ENCODE measurements around the gene SPINT3. TPM values are rescaled to one million over a fixed set of nuclear protein-coding genes. Genes with fewer than 3 reads are reported as not detected.

SPINT3 gene
- total RNA-seq, 2 donors from 2014 or later, result not detected

GRCh38 chr20:45510242-45510862 lies 5.1 kb downstream of the SPINT3 start:
- intact Hi-C loops (cut with DNase I), result no loop called here
- 74 to 80% methylated on average over 5 of the region's 5 CpGs for WGBS, 2 donors
- Histone ChIP-seq H3K36me3 (replicated peaks in 1 of 2; ENCODE audit: insufficient read depth in 1 of 2, low read depth in 2 of 2) (no peaks in the 10 kb centered on the region), H3K4me3 (no peak overlapping the region), H3K27ac (no peak overlapping the region), H3K27me3 (no peaks in the 10 kb centered on the region), H3K4me1 (no peaks in the 10 kb centered on the region), H3K9me3 (no peaks in the 10 kb centered on the region)
- ATAC-seq (no peak), DNase-seq (no peak)
- TF ChIP-seq POLR2A (IDR thresholded peaks at IDR 0.05) (no peak), CTCF (IDR thresholded peaks at IDR 0.05) (no peak)

- WGBS, 2 donors, result 53 to 55% methylated on average over 4 of the region's 4 CpGs
- TF ChIP-seq CTCF (IDR thresholded peaks at IDR 0.05), result no peak
- no peak for TF ChIP-seq POLR2A (IDR thresholded peaks at IDR 0.05)
- Histone ChIP-seq H3K4me3 (no peak overlapping the region), H3K27ac (no peak overlapping the region), H3K36me3 (replicated peaks in 1 of 2; ENCODE audit: insufficient read depth in 1 of 2, low read depth in 2 of 2) (no peaks in the 10 kb centered on the region), H3K27me3 (no peaks in the 10 kb centered on the region), H3K9me3 (no peaks in the 10 kb centered on the region), H3K4me1 (no peaks in the 10 kb centered on the region)
- DNase-seq, result no peak
- intact Hi-C loops (cut with DNase I), result no loop called here
- ATAC-seq, result no peak
Measured at GRCh38 chr20:45509091-45509490, 6.3 kb downstream of the SPINT3 start.

- intact Hi-C loops (cut with DNase I), result no loop called here
- H3K9me3 ChIP-seq, result no peaks in the 10 kb centered on the region
- no peak overlapping the region for H3K27ac ChIP-seq
- no peaks in the 10 kb centered on the region for H3K36me3 ChIP-seq (replicated peaks in 1 of 2; ENCODE audit: insufficient read depth in 1 of 2, low read depth in 2 of 2)
- ATAC-seq, result no peak
- no peak overlapping the region for H3K4me3 ChIP-seq
- no peaks in the 10 kb centered on the region for H3K4me1 ChIP-seq
- TF ChIP-seq CTCF (IDR thresholded peaks at IDR 0.05), result no peak
- TF ChIP-seq POLR2A (IDR thresholded peaks at IDR 0.05), result no peak
- H3K27me3 ChIP-seq, result no peaks in the 10 kb centered on the region
- no peak for DNase-seq
- 64 to 73% methylated on average over 6 to 7 of the region's 7 CpGs for WGBS, 2 donors
Measured at GRCh38 chr20:45508068-45508886, 7.1 kb downstream of the SPINT3 start.

GRCh38 chr20:45507011-45507820 lies 8.2 kb downstream of the SPINT3 start:
- H3K36me3 ChIP-seq (replicated peaks in 1 of 2; ENCODE audit: insufficient read depth in 1 of 2, low read depth in 2 of 2), result no peaks in the 10 kb centered on the region
- TF ChIP-seq CTCF (IDR thresholded peaks at IDR 0.05) (no peak), POLR2A (IDR thresholded peaks at IDR 0.05) (no peak)
- no peak for DNase-seq
- H3K27me3 ChIP-seq, result no peaks in the 10 kb centered on the region
- no peak overlapping the region for H3K4me3 ChIP-seq
- ATAC-seq, result no peak
- WGBS, 2 donors, result 70 to 72% methylated on average over 5 of the region's 5 CpGs
- H3K9me3 ChIP-seq, result no peaks in the 10 kb centered on the region
- no peaks in the 10 kb centered on the region for H3K4me1 ChIP-seq
- intact Hi-C loops (cut with DNase I), result no loop called here
- no peak overlapping the region for H3K27ac ChIP-seq

Measured in body of pancreas (tissue), 4 donors.